HG03159 (cell line): ENCODE data around the gene FAM193A.
"Not testable (repeated sequence)": the region's sequence is repeated elsewhere in the genome, so short reads cannot be mapped to it uniquely, and the experiment has no call there.

Experiments
- ATAC-seq: cut with Tn5 transposase; IDR thresholded peaks from one replicate; pipeline ENCODE4 v1.9.1; 2021; ENCODE audit warnings: mild to moderate bottlenecking, moderate library complexity; ENCODE audit not compliant: unreplicated experiment

Gene FAM193A

DNA sequence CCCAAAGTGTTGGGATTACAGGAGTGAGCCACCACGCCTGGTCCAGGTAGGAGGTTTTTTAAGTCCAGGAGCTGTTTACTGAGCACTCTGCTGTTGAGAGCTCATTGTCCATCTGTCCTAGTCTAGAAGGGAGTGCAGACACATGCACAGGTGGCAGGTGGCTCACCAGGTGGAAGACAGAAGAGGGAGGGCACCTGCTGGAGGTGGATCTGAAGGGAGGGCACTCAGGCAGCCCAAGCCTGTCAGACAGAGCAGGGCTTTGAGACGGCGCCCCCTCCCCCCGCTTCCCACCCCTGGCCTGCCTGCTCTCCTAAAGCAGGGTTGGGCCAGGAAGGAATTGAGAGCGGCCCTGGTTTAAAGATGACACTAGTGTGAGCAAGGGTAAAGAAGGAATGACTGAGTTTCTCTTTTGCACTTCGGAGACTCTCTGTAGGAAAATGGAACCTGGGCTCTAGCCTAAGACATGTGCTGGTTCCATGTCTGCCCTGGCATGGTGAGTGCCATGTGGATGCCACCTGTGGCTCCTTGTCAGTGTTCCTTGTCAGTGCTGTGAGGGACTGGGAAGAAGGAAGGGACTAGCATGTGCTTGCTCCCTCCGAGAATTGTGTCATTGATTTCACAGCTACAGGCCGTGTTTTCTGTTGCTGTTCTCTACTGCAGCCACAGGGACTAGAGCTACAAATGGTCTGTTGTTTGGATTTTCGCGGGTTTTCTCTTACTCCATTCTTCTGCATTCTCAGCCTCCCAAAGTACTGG, 111.1 kb downstream of the FAM193A start:
- ATAC-seq, result no peak

- no peak for ATAC-seq
Observed at GRCh38 chr4:2648159-2648814, 111.8 kb downstream of the FAM193A start.

DNA sequence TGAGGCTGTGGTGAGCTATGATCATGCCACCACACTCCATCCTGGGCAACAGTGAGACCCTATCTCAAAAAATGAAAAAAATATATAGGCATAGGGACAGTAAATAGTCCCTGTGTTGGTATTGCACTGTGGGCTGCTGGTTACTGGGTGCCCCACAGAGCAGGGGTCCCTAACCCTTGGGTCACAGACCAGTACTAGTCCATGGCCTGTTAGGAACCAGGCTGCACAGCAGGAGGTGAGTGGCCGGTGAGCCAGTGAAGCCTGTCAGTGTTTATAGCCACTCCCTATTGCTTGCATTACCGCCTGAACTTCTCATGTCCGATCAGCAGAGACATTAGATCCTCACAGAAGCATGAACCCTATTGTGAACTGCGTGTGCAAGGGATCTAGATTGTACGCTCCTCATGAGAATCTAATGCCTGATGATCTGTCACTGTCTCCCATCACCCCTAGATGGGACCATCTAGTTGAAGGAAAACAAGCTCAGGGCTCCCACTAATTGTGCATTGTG, 113.2 kb downstream of the FAM193A start:
- ATAC-seq, result no peak

DNA sequence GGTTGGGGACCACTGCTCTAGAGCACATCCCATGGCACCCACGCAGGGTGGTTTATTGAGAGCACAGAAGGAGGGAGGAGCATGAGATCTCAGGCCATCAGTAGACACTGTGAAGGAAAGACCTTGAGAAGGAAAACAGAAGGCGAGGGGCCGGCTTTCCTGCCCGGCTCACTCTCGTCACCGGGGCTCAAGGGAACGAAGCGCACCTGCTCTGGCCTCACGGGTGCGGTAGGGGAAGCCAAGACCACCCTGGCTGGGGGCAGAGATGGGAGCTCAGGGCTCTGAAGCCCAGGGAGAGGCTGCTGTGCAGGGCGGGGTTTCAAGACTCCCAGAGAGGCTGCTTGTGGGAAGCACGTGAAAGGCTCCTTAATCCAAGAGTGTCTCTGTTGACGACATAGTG, 113.8 kb downstream of the FAM193A start:
- no peak for ATAC-seq

- ATAC-seq, result no peak
Observed at GRCh38 chr4:2651546-2651945, 115.1 kb downstream of the FAM193A start.

DNA sequence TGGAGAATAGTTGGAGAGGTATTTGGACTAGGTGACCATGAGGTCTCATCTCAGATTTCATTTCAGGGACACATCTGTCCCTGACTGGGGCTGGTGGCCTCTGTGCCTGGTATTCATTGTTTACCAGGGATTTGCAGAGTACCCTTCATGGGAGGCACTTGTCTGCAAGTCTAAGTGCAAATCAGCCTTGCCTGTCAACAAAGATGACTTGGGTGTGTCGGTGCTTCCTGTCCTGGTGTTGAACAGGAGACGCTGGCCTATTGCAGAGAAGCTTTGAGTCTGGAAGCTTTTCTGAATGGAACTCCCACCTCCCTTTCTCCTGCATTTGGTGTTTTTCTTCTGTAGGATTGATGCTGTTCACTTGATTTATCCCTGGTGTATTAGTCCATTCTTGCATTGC, 115.6 kb downstream of the FAM193A start:
- no peak for ATAC-seq

GRCh38 chr4:2652415-2653160, 116.1 kb downstream of the FAM193A start:
- no peak for ATAC-seq

GRCh38 chr4:2660596-2661211, 124.3 kb downstream of the FAM193A start:
- no peak for ATAC-seq

- no peak for ATAC-seq
Observed at GRCh38 chr4:2662598-2662997, 126.2 kb downstream of the FAM193A start.

DNA sequence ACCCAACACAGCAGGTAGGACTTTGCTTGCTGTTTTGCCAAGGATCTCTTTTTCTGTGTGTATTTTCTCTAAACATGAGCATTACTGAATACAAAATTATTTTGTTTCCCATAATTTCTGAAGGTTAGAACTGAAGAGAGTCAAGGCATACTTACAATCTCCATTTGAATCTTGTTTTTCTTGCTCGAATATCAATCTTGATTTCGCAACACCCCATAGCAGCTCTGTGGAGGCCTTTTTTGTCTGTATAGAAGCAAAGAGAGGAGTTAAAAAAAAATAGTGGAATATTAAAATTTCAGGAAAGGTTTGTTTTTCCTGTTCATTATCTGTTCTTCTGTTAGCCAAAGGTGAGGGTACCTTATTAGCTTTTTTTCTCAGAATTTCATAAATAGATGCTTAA, 126.8 kb downstream of the FAM193A start:
- ATAC-seq, result no peak

GRCh38 chr4:2666722-2667247, 130.3 kb downstream of the FAM193A start:
- ATAC-seq, result no peak

- ATAC-seq, result no peak
Observed at GRCh38 chr4:2667428-2667827, 131.0 kb downstream of the FAM193A start.

DNA sequence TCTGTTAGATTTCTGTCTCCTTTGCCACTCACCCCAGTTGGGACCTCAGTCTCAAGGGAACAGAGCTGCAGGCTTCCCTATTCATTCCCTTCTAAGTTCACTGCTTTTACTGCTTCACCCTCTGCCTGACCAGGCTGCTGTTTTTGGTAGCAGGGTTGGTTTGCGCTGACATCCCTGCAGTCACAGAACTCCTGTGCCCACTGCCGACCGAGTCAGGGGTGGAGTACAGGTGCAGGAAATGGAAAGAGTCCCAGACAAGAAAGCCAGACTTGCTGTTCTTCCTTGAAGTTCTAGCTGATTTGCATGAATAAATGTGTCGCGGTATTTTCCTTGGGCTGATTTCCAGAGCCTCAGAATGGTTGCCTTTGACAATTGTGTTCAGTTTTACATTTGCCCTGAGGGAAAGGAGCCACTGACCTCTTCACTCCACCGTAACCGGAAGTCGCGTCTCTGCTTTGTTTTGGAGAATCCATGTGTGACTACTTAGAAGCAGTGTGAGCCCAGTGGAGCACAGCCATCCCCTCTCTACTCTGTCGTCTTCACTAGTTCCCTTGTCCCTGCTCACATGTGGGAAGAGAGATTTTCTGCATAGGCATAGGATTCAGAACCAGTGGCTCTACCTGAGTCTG, 134.9 kb downstream of the FAM193A start:
- ATAC-seq, result no peak

- ATAC-seq, result no peak
Observed at GRCh38 chr4:2672082-2672481, 135.6 kb downstream of the FAM193A start.

DNA sequence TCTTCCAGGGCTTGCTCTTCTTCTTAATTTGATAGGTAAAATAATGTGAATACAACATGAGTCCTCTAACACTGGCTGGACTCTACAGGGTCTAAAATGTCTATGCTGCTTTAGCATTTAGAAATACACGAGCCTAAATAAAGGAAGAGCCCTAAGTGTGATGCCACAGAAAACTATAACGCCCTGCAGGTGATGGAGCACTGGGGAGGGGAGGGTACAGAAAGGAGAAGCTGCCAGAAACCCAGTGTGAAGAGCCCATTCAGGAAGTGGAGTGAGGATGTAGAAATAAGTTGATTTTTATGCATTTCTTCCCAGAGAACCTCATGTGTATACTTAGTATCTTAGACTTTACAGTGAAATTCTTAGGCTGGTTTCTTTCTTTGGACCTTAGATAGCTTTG, 136.3 kb downstream of the FAM193A start:
- no peak for ATAC-seq

GRCh38 chr4:2673157-2673556, 136.7 kb downstream of the FAM193A start:
- no peak for ATAC-seq

GRCh38 chr4:2679762-2680161, 143.3 kb downstream of the FAM193A start:
- not testable (repeated sequence) for ATAC-seq

GRCh38 chr4:2684486-2684885, 148.0 kb downstream of the FAM193A start:
- ATAC-seq, result no peak

GRCh38 chr4:2685541-2685940, 149.1 kb downstream of the FAM193A start:
- ATAC-seq, result no peak
